Measurements from ENCODE around the gene SLC25A48. TPM values are rescaled to one million over a fixed set of nuclear protein-coding genes. Genes with fewer than 3 reads are reported as not detected.

The SLC25A48 gene
- total RNA-seq, 2 experiments from 2014 or later, result not detected

DNA sequence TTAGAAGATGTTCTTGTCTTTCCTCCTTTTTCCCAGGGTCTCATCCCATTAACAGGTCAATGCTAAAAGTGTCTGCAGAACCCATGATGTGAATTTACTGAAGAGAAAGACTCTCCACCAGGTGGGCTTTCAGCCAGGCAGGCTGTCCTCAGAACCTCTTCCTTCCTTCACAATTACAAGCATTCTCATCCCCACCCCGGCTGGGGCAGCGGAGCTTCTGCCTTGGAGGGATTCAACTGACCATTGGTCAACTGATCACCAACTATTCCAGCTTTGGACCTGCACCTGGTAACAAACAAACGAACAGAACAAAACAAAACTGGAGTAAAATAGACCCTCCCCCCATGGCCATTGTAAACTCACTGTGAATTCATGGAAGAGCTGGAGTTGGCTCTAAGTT is 48.6 kb downstream of the SLC25A48 start:
- H3K27ac ChIP-seq (ENCODE audit: low read depth, low read length, poor library complexity, severe bottlenecking), result no peak overlapping the region
- no peaks in the 10 kb centered on the region for H4K20me1 ChIP-seq (ENCODE audit: insufficient read depth, low read length)
- H3K4me3 ChIP-seq (ENCODE audit: low read depth, low read length, poor library complexity, severe bottlenecking), result no peak overlapping the region
- H3K79me2 ChIP-seq (ENCODE audit: insufficient read depth, low read depth, low read length), result no peaks in the 10 kb centered on the region
- POLR2A ChIA-PET, result no interaction called here
- no peaks in the 10 kb centered on the region for H3K9me2 ChIP-seq (ENCODE audit: insufficient read depth, low read length)
- TF ChIP-seq EZH2phosphoT487 (IDR thresholded peaks at IDR 0.05; ENCODE audit: borderline replicate concordance, low read depth, low read length), result no peak
- TF ChIP-seq, protein P1, sequence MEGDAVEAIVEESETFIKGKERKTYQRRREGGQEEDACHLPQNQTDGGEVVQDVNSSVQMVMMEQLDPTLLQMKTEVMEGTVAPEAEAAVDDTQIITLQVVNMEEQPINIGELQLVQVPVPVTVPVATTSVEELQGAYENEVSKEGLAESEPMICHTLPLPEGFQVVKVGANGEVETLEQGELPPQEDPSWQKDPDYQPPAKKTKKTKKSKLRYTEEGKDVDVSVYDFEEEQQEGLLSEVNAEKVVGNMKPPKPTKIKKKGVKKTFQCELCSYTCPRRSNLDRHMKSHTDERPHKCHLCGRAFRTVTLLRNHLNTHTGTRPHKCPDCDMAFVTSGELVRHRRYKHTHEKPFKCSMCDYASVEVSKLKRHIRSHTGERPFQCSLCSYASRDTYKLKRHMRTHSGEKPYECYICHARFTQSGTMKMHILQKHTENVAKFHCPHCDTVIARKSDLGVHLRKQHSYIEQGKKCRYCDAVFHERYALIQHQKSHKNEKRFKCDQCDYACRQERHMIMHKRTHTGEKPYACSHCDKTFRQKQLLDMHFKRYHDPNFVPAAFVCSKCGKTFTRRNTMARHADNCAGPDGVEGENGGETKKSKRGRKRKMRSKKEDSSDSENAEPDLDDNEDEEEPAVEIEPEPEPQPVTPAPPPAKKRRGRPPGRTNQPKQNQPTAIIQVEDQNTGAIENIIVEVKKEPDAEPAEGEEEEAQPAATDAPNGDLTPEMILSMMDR (conservative IDR thresholded peaks at IDR 0.05; ENCODE audit: low read length), result no peak
- DNase-seq (ENCODE audit: low spot score), result no peak
- no peaks in the 10 kb centered on the region for H3K9me3 ChIP-seq (ENCODE audit: low read length)
- H3K36me3 ChIP-seq (ENCODE audit: insufficient read depth, low read length), result no peaks in the 10 kb centered on the region
- H3K4me2 ChIP-seq (ENCODE audit: low read length), result no peak overlapping the region
- H2AFZ ChIP-seq (ENCODE audit: low read length), result no peak overlapping the region
- CTCF ChIA-PET (ENCODE audit: unreplicated experiment), result no interaction called here
- no TSS peak for BruUV-seq (replicated peaks)
- no peaks in the 10 kb centered on the region for H3K4me1 ChIP-seq (ENCODE audit: insufficient read depth, low read length, poor library complexity, severe bottlenecking)
- intact Hi-C loops (cut with micrococcal nuclease; ENCODE audit: unreplicated experiment), result loop anchor here (10.0 kb wide), 1 partner anchor 892 kb away; no protein-coding TSS in a partner anchor

DNA sequence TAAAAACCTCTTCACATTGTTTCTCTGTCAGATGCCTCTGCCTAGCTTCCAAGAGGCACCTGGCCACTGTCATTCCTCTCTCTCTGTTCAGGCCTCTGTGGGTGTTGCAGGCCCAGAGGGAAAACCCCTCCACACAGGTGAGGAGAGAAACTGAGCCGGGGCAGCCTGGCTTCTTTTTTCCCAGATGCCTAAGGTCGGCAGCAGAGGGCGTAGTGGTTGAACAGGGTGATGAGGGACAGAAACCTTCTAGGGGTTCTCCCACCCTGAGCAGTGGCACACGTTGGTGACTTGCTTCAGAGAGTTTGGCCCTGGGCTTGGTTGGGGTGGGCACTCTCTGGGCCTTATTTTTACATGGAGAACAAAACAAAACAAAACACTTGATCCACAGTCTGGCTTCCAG is 49.0 kb downstream of the SLC25A48 start:
- intact Hi-C loops (cut with micrococcal nuclease; ENCODE audit: unreplicated experiment), result loop anchor here (10.0 kb wide), 1 partner anchor 891 kb away; no protein-coding TSS in a partner anchor
- H3K9me2 ChIP-seq (ENCODE audit: insufficient read depth, low read length), result no peaks in the 10 kb centered on the region
- H3K4me2 ChIP-seq (ENCODE audit: low read length), result no peak overlapping the region
- no peak for TF ChIP-seq EZH2phosphoT487 (IDR thresholded peaks at IDR 0.05; ENCODE audit: borderline replicate concordance, low read depth, low read length)
- TF ChIP-seq, protein P1 (conservative IDR thresholded peaks at IDR 0.05; ENCODE audit: low read length), result peak; percentile 70
- H3K36me3 ChIP-seq (ENCODE audit: insufficient read depth, low read length), result no peaks in the 10 kb centered on the region
- BruUV-seq (replicated peaks), result no TSS peak
- ChIA-PET CTCF (ENCODE audit: unreplicated experiment) (no interaction called here), POLR2A (no interaction called here)
- H3K27ac ChIP-seq (ENCODE audit: low read depth, low read length, poor library complexity, severe bottlenecking), result no peak overlapping the region
- H3K9me3 ChIP-seq (ENCODE audit: low read length), result no peaks in the 10 kb centered on the region
- H3K79me2 ChIP-seq (ENCODE audit: insufficient read depth, low read depth, low read length), result no peaks in the 10 kb centered on the region
- peak; percentile 16 for DNase-seq (ENCODE audit: low spot score)
- H3K4me1 ChIP-seq (ENCODE audit: insufficient read depth, low read length, poor library complexity, severe bottlenecking), result no peaks in the 10 kb centered on the region
- H3K4me3 ChIP-seq (ENCODE audit: low read depth, low read length, poor library complexity, severe bottlenecking), result no peak overlapping the region
- no peak overlapping the region for H2AFZ ChIP-seq (ENCODE audit: low read length)
- H4K20me1 ChIP-seq (ENCODE audit: insufficient read depth, low read length), result no peaks in the 10 kb centered on the region

DNA sequence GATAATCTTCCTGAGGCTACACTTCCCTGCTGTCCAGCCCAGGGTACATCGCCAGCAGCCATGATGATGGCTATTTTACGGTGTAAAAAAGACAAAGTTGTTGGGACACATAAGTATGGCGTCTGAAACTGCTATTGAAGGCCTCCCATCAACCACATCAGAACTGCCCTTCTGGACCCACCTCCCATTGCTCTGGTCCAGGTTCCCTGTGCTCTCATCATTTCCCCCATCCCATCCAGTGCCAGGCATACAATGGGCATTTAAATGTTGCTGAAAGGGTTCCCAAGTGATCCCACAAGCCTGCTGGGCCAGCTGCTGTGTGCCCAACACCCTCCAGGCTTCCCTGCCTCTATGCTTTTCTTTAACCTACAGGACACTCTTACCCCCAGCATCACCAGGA is 50.6 kb downstream of the SLC25A48 start:
- Histone ChIP-seq H3K36me3 (ENCODE audit: insufficient read depth, low read length) (no peaks in the 10 kb centered on the region), H3K79me2 (ENCODE audit: insufficient read depth, low read depth, low read length) (no peaks in the 10 kb centered on the region), H3K4me2 (ENCODE audit: low read length) (no peak overlapping the region), H3K4me1 (ENCODE audit: insufficient read depth, low read length, poor library complexity, severe bottlenecking) (no peaks in the 10 kb centered on the region), H4K20me1 (ENCODE audit: insufficient read depth, low read length) (no peaks in the 10 kb centered on the region), H3K9me3 (ENCODE audit: low read length) (no peaks in the 10 kb centered on the region), H3K9me2 (ENCODE audit: insufficient read depth, low read length) (no peaks in the 10 kb centered on the region), H3K27ac (ENCODE audit: low read depth, low read length, poor library complexity, severe bottlenecking) (no peak overlapping the region), H2AFZ (ENCODE audit: low read length) (no peak overlapping the region), H3K4me3 (ENCODE audit: low read depth, low read length, poor library complexity, severe bottlenecking) (no peak overlapping the region)
- no peak for DNase-seq (ENCODE audit: low spot score)
- ChIA-PET CTCF (ENCODE audit: unreplicated experiment) (no interaction called here), POLR2A (no interaction called here)
- intact Hi-C loops (cut with micrococcal nuclease; ENCODE audit: unreplicated experiment), result loop anchor here (10.0 kb wide), 1 partner anchor 890 kb away; no protein-coding TSS in a partner anchor
- no peak for TF ChIP-seq EZH2phosphoT487 (IDR thresholded peaks at IDR 0.05; ENCODE audit: borderline replicate concordance, low read depth, low read length)
- TF ChIP-seq, protein P1 (conservative IDR thresholded peaks at IDR 0.05; ENCODE audit: low read length), result no peak
- no TSS peak for BruUV-seq (replicated peaks)

Measured in OCI-LY7 (cell line).